G401 (cell line): ENCODE results near the gene PTRHD1. TPM values are rescaled to one million over a fixed set of nuclear protein-coding genes. Genes with fewer than 3 reads are reported as not detected.

Source experiments
- total RNA-seq: library from RNA; depleted of rRNA; stranded (reverse); fragments of >200 nt; shearing (Covaris generic); gene quantifications from 2 replicates; pipeline ENCODE4 v1.2.3, GENCODE V29; 2014; rRNA removed

The PTRHD1 gene
- total RNA-seq, 1 experiment from 2014 or later = 53.8 TPM

Other genes with a start within 250 kb of the PTRHD1 start
- gene CENPO, start within 50 bp of the PTRHD1 start, total RNA-seq = 25.7 and 29.5 TPM in 2 replicates
- 20.4 and 22.3 TPM in 2 replicates for gene ADCY3, start 126.8 kb upstream of the PTRHD1 start, total RNA-seq
- gene DNAJC27, start 178.6 kb upstream of the PTRHD1 start, total RNA-seq = 6.5 and 9.8 TPM in 2 replicates
- gene EFR3B, start 248.7 kb upstream of the PTRHD1 start, total RNA-seq = 0.18 and 0.37 TPM in 2 replicates